ENCODE data around the gene PDZD2.

- TF ChIP-seq YY1 (IDR thresholded peaks at IDR 0.05; ENCODE audit: insufficient read depth, insufficient read length), result no peak
- TF ChIP-seq SUZ12 (IDR thresholded peaks at IDR 0.05; ENCODE audit: extremely low read depth, insufficient read depth, insufficient read length), result no peak
- no peak for TF ChIP-seq ZNF274 (IDR thresholded peaks at IDR 0.05; ENCODE audit: low read depth, low read length)
Observed at GRCh38 chr5:31894141-31894540, 255.2 kb downstream of the PDZD2 start.

Measured in NT2/D1 (cell line).